ENCODE measurements around the gene NLGN3.

GRCh38 chrX:71167031-71167781, 22.6 kb downstream of the NLGN3 start:
- TF ChIP-seq POLR2A (IDR thresholded peaks at IDR 0.05) (no peak), CTCF (IDR thresholded peaks at IDR 0.05) (no peak)

Measured in testis (tissue), 2 donors.